Trophoblast cell (in vitro differentiated cells and primary cell): ENCODE measurements around the gene KCNK3.

ENCODE experiments used
- DNase-seq, 2 donors: peaks; one replicate each; pipeline ENCODE4 v3.0.0-alpha.2; 2016
- H2AFZ ChIP-seq: 2 replicates; pipeline ENCODE4 v1.6.1; 2013; ENCODE audit warnings: low read length, moderate library complexity, mild to moderate bottlenecking; ENCODE audit not compliant: insufficient read depth, poor library complexity
- H2AK5ac ChIP-seq: 2 replicates; pipeline ENCODE4 v1.6.1; 2013; ENCODE audit warnings: mild to moderate bottlenecking, low read length
- H2BK120ac ChIP-seq: 2 replicates; pipeline ENCODE4 v1.6.1; 2013; ENCODE audit warnings: low read length, mild to moderate bottlenecking, moderate library complexity; ENCODE audit not compliant: insufficient read depth, poor library complexity
- H2BK12ac ChIP-seq: 2 replicates; pipeline ENCODE4 v1.6.1; 2013; ENCODE audit warnings: mild to moderate bottlenecking, low read length, moderate library complexity
- H2BK5ac ChIP-seq: 2 replicates; pipeline ENCODE4 v1.6.1; 2013; ENCODE audit warnings: low read length, low read depth, moderate library complexity, mild to moderate bottlenecking; ENCODE audit not compliant: poor library complexity
- H3K14ac ChIP-seq: 2 replicates; pipeline ENCODE4 v1.6.1; 2013; ENCODE audit warnings: mild to moderate bottlenecking, low read length
- H3K18ac ChIP-seq: 2 replicates; pipeline ENCODE4 v1.6.1; 2013; ENCODE audit warnings: mild to moderate bottlenecking, low read length
- H3K23ac ChIP-seq: 2 replicates; pipeline ENCODE4 v1.6.1; 2013; ENCODE audit warnings: low read length
- H3K27ac ChIP-seq: 2 replicates; pipeline ENCODE4 v1.5.1; 2013; ENCODE audit warnings: low read depth, mild to moderate bottlenecking, inconsistent platforms, low read length, moderate library complexity
- H3K27me3 ChIP-seq: 2 replicates; pipeline ENCODE4 v1.6.1; 2013; ENCODE audit warnings: inconsistent platforms, mild to moderate bottlenecking, low read length, moderate library complexity; ENCODE audit not compliant: insufficient read depth
- H3K36me3 ChIP-seq, 2 experiments: 1 replicate in 1 of 2; 2 replicates in 1 of 2; pipeline ENCODE4 v1.6.1; 2013; ENCODE audit warnings: low read length in 2 of 2, mild to moderate bottlenecking in 2 of 2, moderate library complexity in 1 of 2; ENCODE audit not compliant: insufficient read depth in 2 of 2, control insufficient read depth in 1 of 2
- H3K4ac ChIP-seq: 2 replicates; pipeline ENCODE4 v1.6.1; 2013; ENCODE audit warnings: low read depth, mild to moderate bottlenecking, low read length, moderate library complexity
- H3K4me1 ChIP-seq, 2 experiments: 1 replicate in 1 of 2; 2 replicates in 1 of 2; pipeline ENCODE4 v1.6.1; 2013; ENCODE audit warnings: low read length in 2 of 2, mild to moderate bottlenecking in 2 of 2, moderate library complexity in 1 of 2; ENCODE audit not compliant: insufficient read depth in 2 of 2, control insufficient read depth in 1 of 2
- H3K4me2 ChIP-seq: 2 replicates; pipeline ENCODE4 v1.6.1; 2013; ENCODE audit warnings: inconsistent platforms, mild to moderate bottlenecking, low read length, moderate library complexity
- H3K4me3 ChIP-seq: 2 replicates; pipeline ENCODE4 v1.5.1; 2013; ENCODE audit warnings: mild to moderate bottlenecking, low read depth, low read length, inconsistent platforms
- H3K79me1 ChIP-seq: one replicate; pipeline ENCODE4 v1.6.1; 2013; ENCODE audit warnings: low read length
- H3K79me2 ChIP-seq: 2 replicates; pipeline ENCODE4 v1.6.1; 2013; ENCODE audit warnings: low read length, mild to moderate bottlenecking; ENCODE audit not compliant: control insufficient read depth, insufficient read depth, poor library complexity
- H3K9ac ChIP-seq: 2 replicates; pipeline ENCODE4 v1.6.1; 2013; ENCODE audit warnings: mild to moderate bottlenecking, low read length
- H3K9me3 ChIP-seq: 2 replicates; pipeline ENCODE4 v1.6.1; 2013; ENCODE audit warnings: low read depth, mild to moderate bottlenecking, control low read depth, inconsistent platforms, low read length; ENCODE audit not compliant: insufficient read depth
- H4K12ac ChIP-seq: 2 replicates; pipeline ENCODE4 v1.6.1; 2013; ENCODE audit warnings: low read depth, mild to moderate bottlenecking, low read length, moderate library complexity
- H4K8ac ChIP-seq: 2 replicates; pipeline ENCODE4 v1.6.1; 2013; ENCODE audit warnings: low read depth, mild to moderate bottlenecking, low read length, moderate library complexity
- H4K91ac ChIP-seq: one replicate; pipeline ENCODE4 v1.6.1; 2013; ENCODE audit warnings: low read depth, mild to moderate bottlenecking, low read length, moderate library complexity
- WGBS: extraction: QIAGEN DNeasy Blood & Tissue Kit; methylation state at CpG from one replicate; pipeline ENCODE4 v1.1.7; 2013; ENCODE audit warnings: missing lambda C conversion rate; ENCODE audit not compliant: insufficient read length, insufficient coverage; ENCODE audit errors: extremely low coverage; 5-methylcytosine and 5-hydroxymethylcytosine counted together

The KCNK3 gene

DNA sequence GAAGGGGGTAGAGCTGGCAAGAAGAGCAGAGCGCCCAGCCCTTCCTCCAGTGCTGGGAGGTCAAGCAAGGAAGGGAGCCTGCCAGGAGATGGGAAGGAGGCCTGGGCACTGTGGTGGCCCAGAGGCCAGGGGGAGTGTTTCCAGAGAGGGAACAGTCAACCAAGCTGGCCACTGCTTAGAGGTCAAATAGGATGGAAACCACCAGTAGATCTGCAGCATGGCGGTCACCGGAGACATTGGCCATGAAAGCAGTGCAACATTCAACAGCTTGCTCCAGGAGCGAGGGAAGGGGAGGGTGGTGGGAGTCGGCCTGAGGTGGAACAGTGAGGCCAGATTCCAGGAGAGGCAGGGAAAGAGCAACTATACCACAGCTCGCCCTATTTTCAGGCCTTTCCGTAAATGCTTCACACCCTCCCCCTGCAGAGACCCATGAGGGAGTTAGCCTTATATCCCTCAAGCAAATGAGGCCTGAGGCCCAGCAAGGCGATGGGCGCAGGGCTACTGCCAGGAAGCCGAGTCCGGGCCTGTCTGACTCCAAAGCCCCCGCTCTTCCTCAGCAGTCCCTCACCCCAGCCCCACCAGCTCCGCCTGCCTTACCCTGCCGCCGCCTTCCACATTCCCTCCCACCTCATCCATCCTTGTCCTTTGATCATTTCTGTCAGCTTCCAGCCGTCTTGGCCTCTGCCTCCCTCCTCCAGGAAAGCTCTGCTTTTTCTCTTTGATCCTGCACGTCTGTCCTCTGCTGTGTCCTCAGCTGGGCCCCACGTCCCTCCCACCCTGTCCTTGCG, 17.0 kb downstream of the KCNK3 start:
- Histone ChIP-seq H3K14ac (no peak overlapping the region), H3K4me1 (peaks cover 5 to 10% of the 10 kb centered on the region in 2 experiments), H3K36me3 (no peaks in the 10 kb centered on the region), H3K9ac (no peak overlapping the region), H4K91ac (no peak overlapping the region), H3K4me2 (no peak overlapping the region), H3K4me3 (no peak overlapping the region), H2BK12ac (no peak overlapping the region), H3K23ac (no peak overlapping the region), H3K79me2 (no peaks in the 10 kb centered on the region), H3K79me1 (no peaks in the 10 kb centered on the region), H3K4ac (no peak overlapping the region), H2AFZ (no peak overlapping the region), H4K8ac (no peak overlapping the region), H3K18ac (no peak overlapping the region), H2BK120ac (no peak overlapping the region), H2AK5ac (no peak overlapping the region), H3K27me3 (no peaks in the 10 kb centered on the region), H3K9me3 (no peaks in the 10 kb centered on the region), H4K12ac (no peak overlapping the region), H3K27ac (no peak overlapping the region), H2BK5ac (no peak overlapping the region)
- no peak for DNase-seq
- no CpG with 5 or more reads among the region's 19 CpGs for WGBS

GRCh38 chr2:26710145-26710544, 17.6 kb downstream of the KCNK3 start:
- H3K79me2 ChIP-seq = no peaks in the 10 kb centered on the region
- H3K4me2 ChIP-seq = no peak overlapping the region
- no peak overlapping the region for H3K14ac ChIP-seq
- H4K8ac ChIP-seq = no peak overlapping the region
- H2BK120ac ChIP-seq = no peak overlapping the region
- WGBS = no CpG with 5 or more reads among the region's 9 CpGs
- H3K27ac ChIP-seq = no peak overlapping the region
- H3K4ac ChIP-seq = no peak overlapping the region
- H2AK5ac ChIP-seq = no peak overlapping the region
- H3K4me3 ChIP-seq = no peak overlapping the region
- H3K23ac ChIP-seq = no peak overlapping the region
- H3K9me3 ChIP-seq = no peaks in the 10 kb centered on the region
- H3K9ac ChIP-seq = no peak overlapping the region
- peaks cover 4 to 10% of the 10 kb centered on the region in 2 experiments for H3K4me1 ChIP-seq
- no peaks in the 10 kb centered on the region for H3K36me3 ChIP-seq
- no peak overlapping the region for H2AFZ ChIP-seq
- no peak overlapping the region for H2BK5ac ChIP-seq
- H3K18ac ChIP-seq = no peak overlapping the region
- no peaks in the 10 kb centered on the region for H3K27me3 ChIP-seq
- no peak for DNase-seq
- no peak overlapping the region for H2BK12ac ChIP-seq
- H4K91ac ChIP-seq = no peak overlapping the region
- H4K12ac ChIP-seq = no peak overlapping the region
- H3K79me1 ChIP-seq = no peaks in the 10 kb centered on the region

- Histone ChIP-seq H2BK12ac (no peak overlapping the region), H3K4me1 (peaks cover 4 to 10% of the 10 kb centered on the region in 2 experiments), H2AK5ac (no peak overlapping the region), H3K4ac (no peak overlapping the region), H3K36me3 (no peaks in the 10 kb centered on the region), H3K9me3 (no peaks in the 10 kb centered on the region), H3K27me3 (no peaks in the 10 kb centered on the region), H2AFZ (no peak overlapping the region), H3K23ac (no peak overlapping the region), H4K91ac (no peak overlapping the region), H2BK120ac (no peak overlapping the region), H3K9ac (no peak overlapping the region), H3K4me2 (no peak overlapping the region), H2BK5ac (no peak overlapping the region), H4K12ac (no peak overlapping the region), H3K79me1 (no peaks in the 10 kb centered on the region), H3K14ac (no peak overlapping the region), H3K18ac (no peak overlapping the region), H3K4me3 (no peak overlapping the region), H3K79me2 (no peaks in the 10 kb centered on the region), H3K27ac (no peak overlapping the region), H4K8ac (no peak overlapping the region)
- no CpG with 5 or more reads among the region's 17 CpGs for whole genome bisulfite sequencing
- no peak for DNase-seq
These were observed 18.4 kb downstream of the KCNK3 start for GRCh38 chr2:26710743-26711456.

GRCh38 chr2:26711457-26712161, 19.1 kb downstream of the KCNK3 start:
- Histone ChIP-seq H2BK12ac (no peak overlapping the region), H3K4me3 (no peak overlapping the region), H4K8ac (no peak overlapping the region), H3K27me3 (no peaks in the 10 kb centered on the region), H2AFZ (no peak overlapping the region), H2BK120ac (no peak overlapping the region), H3K23ac (no peak overlapping the region), H2BK5ac (no peak overlapping the region), H3K4me2 (no peak overlapping the region), H3K27ac (no peak overlapping the region), H3K79me1 (no peaks in the 10 kb centered on the region), H3K9me3 (no peaks in the 10 kb centered on the region), H3K79me2 (no peaks in the 10 kb centered on the region), H4K12ac (no peak overlapping the region), H3K36me3 (no peaks in the 10 kb centered on the region), H3K18ac (no peak overlapping the region), H3K9ac (no peak overlapping the region), H4K91ac (no peak overlapping the region), H3K4ac (no peak overlapping the region), H3K14ac (no peak overlapping the region), H2AK5ac (no peak overlapping the region), H3K4me1 (peaks cover 1 to 9% of the 10 kb centered on the region in 2 experiments)
- DNase-seq = no peak
- WGBS = no CpG with 5 or more reads among the region's 11 CpGs
